Activated naive CD8-positive, alpha-beta T cell treated with anti-CD3 and anti-CD28 coated beads, Interleukin-2, amount 50 U/mL, for 24 hours (primary cell): ENCODE results near the gene LRRC32.

Source experiments
- ATAC-seq: fragments of 150-1000 bp; cut with Tn5 transposase; one replicate; pipeline ENCODE4 v1.10.0; 2021
- DNase-seq: peaks from one replicate; pipeline ENCODE4 v3.0.0; 2021
- H3K27ac Mint-ChIP-seq: one replicate; pipeline ENCODE4 v1.8.0; 2021; ENCODE audit warnings: mild to moderate bottlenecking, mixed read lengths
- H3K27me3 Mint-ChIP-seq: one replicate; pipeline ENCODE4 v1.8.0; 2021; ENCODE audit warnings: mixed read lengths
- H3K36me3 Mint-ChIP-seq: one replicate; pipeline ENCODE4 v1.8.0; 2021; ENCODE audit warnings: low read depth, mixed read lengths
- H3K4me1 Mint-ChIP-seq: one replicate; pipeline ENCODE4 v1.8.0; 2021; ENCODE audit warnings: mixed read lengths
- H3K4me3 Mint-ChIP-seq: one replicate; pipeline ENCODE4 v1.8.0; 2021; ENCODE audit warnings: mild to moderate bottlenecking, moderate library complexity, mixed read lengths
- H3K9me3 Mint-ChIP-seq: one replicate; pipeline ENCODE4 v1.8.0; 2021; ENCODE audit warnings: mixed read lengths

LRRC32 gene

DNA sequence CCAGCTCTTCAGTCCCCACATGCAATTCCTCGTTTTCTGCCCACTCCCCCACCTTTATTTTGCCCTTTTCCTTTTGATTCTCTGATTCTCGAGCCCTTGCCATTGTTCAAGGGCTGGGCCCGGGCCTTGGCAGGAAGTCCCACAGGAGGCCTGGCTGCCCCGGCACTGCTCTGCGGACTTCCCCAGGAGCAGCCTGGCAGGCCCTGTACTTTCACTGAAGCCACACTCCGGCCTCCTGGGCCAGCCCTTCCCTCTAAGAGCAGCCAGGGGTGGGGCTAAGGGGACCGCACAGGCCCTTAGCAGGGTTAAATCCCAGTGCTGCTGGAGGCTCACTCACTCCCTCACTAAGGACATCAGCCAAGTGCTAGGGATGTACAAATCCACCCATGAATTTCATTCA, 4.1 kb downstream of the LRRC32 start:
- DNase-seq: no peak
- H3K4me3 Mint-ChIP-seq: peak overlapping the region; percentile 82
- ATAC-seq: no peak
- H3K9me3 Mint-ChIP-seq: no peaks in the 10 kb centered on the region
- H3K36me3 Mint-ChIP-seq: peaks cover 10% of the 10 kb centered on the region
- peaks cover 22% of the 10 kb centered on the region for H3K27me3 Mint-ChIP-seq
- peak overlapping the region; percentile 62 for H3K27ac Mint-ChIP-seq
- peaks cover 60% of the 10 kb centered on the region for H3K4me1 Mint-ChIP-seq

DNA sequence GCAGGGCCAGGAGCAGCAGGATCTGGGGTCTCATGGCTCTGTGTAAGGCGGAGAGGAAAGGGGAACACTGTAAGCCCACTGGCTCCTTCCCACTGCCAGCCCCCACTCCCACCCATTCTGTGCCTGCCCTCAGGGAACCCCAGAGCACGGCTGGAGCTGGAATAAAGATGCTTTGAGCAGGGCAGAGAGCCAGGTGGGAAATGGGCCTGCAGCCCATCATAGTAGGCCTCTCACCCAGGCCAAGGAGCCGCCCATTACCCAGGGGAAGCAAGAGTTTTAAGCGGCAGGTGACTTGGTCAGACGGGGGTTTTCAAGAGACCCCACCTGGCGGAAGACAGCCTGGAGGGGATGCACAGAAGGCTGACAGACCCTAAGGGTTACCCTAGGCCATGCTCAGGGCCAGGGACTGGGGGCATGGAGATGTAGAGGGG, 4.6 kb downstream of the LRRC32 start:
- H3K27me3 Mint-ChIP-seq: peaks cover 22% of the 10 kb centered on the region
- peaks cover 56% of the 10 kb centered on the region for H3K4me1 Mint-ChIP-seq
- ATAC-seq: no peak
- peak overlapping the region; percentile 20 for H3K4me3 Mint-ChIP-seq
- H3K36me3 Mint-ChIP-seq: peaks cover 10% of the 10 kb centered on the region
- H3K27ac Mint-ChIP-seq: peak overlapping the region; percentile 44
- no peak for DNase-seq
- H3K9me3 Mint-ChIP-seq: no peaks in the 10 kb centered on the region

DNA sequence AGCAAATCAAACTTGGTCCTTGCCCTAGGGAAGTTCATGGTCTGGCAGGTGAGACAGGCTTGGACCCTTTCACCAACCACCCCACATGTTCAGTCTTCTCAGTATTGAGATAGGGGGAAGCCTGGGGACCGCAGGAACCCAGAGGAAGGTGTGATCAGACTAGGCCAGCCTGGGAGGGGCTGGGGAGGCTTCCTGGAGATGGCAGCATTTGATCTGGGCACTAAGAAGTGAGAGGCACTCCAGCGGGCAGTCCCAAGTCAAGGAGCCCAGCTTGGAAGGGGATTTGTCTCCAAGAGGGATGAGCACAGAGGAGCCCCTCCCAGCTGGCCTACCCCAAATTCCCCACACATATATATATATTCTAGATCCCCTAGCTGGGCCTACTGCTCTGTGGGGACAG, 5.4 kb downstream of the LRRC32 start:
- H3K27me3 Mint-ChIP-seq: peaks cover 21% of the 10 kb centered on the region

DNA sequence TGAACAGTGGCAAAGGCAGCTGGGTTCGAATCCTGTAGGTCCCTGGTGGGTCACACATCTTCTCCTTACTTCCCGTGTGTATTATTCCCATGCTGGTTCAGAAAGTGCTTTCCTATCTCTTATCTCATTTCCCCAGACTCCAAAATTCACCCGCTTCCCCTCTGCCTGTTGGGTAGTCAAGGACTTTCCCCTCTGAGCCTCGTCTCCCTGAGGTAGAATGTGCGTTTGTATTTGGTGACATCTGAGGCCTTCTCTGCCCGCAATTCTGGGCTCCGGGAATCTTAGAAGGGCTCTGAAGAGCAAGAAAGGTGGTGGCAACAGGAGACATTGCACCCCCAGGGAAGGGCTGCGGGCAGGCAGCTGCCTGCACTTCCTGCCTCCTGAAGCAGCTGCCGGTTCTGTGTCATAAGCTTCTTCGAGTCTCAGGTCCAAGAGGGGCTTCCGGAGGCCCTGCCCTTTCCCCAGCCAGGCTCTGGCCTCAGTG, 5.9 kb downstream of the LRRC32 start:
- H3K27me3 Mint-ChIP-seq: peaks cover 16% of the 10 kb centered on the region
- peaks cover 10% of the 10 kb centered on the region for H3K36me3 Mint-ChIP-seq
- H3K9me3 Mint-ChIP-seq: no peaks in the 10 kb centered on the region
- H3K27ac Mint-ChIP-seq: peak overlapping the region; percentile 78
- DNase-seq (no peak), ATAC-seq (peak; percentile 52)
- H3K4me3 Mint-ChIP-seq: peak overlapping the region; percentile 42
- H3K4me1 Mint-ChIP-seq: peaks cover 50% of the 10 kb centered on the region

More for the DNA sequence above, 5.4 kb downstream of the LRRC32 start:
- peak; percentile 27 for ATAC-seq
- Mint-ChIP-seq H3K4me3 (peak overlapping the region; percentile 42), H3K36me3 (peaks cover 10% of the 10 kb centered on the region), H3K4me1 (peaks cover 56% of the 10 kb centered on the region), H3K9me3 (no peaks in the 10 kb centered on the region), H3K27ac (peak overlapping the region; percentile 78)
- no peak for DNase-seq

DNA sequence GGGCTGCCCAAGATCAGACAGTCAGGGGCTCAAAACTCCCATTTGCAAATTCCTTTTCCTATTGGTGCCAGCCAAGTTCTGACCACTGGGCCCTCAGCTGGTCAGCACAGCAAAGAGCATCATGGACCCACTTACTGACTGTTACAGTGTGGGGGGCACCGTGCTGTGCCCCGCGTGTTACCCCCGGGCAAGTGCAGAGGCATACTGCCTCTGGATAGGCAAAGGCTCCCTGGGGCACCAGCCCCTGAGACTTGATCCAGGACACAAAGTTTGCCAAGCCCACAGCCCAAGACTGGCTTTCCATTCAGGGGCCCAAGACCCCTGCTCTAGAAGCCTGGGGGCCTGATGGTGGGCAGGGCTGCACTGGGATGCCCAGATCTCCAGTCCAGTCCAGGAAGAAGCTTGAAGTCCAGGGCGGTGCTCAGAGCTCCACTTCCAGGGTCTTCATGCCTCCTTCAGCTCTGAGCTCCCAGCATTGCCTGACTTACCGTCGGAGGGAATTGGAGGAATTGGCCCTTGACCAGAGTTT, 6.6 kb downstream of the LRRC32 start:
- H3K4me3 Mint-ChIP-seq: no peak overlapping the region
- H3K36me3 Mint-ChIP-seq: peaks cover 8% of the 10 kb centered on the region
- no peaks in the 10 kb centered on the region for H3K9me3 Mint-ChIP-seq
- peaks cover 47% of the 10 kb centered on the region for H3K4me1 Mint-ChIP-seq
- no peak for DNase-seq
- peak overlapping the region; percentile 78 for H3K27ac Mint-ChIP-seq
- no peak for ATAC-seq
- peaks cover 9% of the 10 kb centered on the region for H3K27me3 Mint-ChIP-seq

DNA sequence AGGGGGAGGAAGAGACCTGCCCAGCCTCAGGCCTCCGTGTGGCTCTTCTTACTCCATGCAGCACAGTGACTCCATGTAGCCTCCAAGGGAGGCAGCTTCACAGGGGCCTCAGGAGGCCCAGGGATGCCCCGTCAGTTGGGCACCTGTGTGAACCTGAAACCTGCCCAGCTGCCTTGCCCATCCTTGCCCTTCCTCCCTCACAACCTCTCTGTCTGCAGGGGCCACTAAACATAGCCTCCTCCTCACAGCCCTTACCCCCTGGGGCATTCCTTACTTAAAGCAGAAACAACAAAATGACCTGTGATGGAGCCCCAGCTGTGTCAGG, 7.1 kb downstream of the LRRC32 start:
- Mint-ChIP-seq H3K4me3 (no peak overlapping the region), H3K27ac (no peak overlapping the region), H3K36me3 (peaks cover 7% of the 10 kb centered on the region), H3K9me3 (no peaks in the 10 kb centered on the region), H3K4me1 (peaks cover 45% of the 10 kb centered on the region), H3K27me3 (peaks cover 4% of the 10 kb centered on the region)
- no peak for ATAC-seq
- no peak for DNase-seq

DNA sequence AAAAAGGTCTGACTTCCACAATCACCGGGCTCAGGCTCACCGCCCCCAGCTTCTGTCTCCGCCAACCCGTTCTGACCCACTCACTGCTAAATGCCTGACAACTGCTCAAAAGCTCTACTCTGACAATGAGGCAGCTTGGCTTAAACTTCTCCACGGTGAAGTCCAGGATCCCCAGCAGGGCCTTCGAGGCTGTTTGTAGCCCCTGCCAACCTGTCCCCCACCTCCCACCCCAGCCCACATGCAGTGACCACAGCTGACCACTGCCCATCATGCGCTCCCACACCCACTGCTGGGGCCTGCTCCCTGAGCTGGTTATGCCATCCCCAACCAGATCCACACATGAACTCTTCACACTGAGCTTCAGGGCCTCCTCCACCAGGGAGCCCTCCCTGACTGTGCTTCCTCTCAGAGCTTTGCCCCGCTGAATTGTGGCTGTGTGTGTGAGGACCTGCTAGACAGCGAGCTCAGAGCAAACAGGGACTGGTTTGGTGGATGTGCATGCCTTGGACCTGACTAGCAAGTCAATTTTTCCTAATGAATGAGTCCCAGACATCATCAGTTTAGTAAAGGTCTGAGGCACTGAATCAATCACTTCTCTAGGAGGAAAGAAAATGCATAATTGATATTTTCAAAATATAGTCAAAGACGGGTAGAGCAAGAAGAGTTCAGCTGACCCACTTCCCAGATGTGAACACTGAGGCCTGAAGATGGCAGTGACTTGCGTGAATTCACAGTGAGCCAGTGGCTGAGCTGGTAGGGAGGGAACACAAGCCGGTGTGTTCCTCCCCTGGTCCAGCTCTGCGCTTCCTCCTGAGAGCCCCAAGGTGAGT, 7.7 kb downstream of the LRRC32 start:
- peaks cover 41% of the 10 kb centered on the region for H3K4me1 Mint-ChIP-seq
- peaks cover 4% of the 10 kb centered on the region for H3K36me3 Mint-ChIP-seq
- H3K4me3 Mint-ChIP-seq: no peak overlapping the region
- ATAC-seq: no peak
- H3K27me3 Mint-ChIP-seq: peaks cover 2% of the 10 kb centered on the region
- no peaks in the 10 kb centered on the region for H3K9me3 Mint-ChIP-seq
- no peak for DNase-seq
- H3K27ac Mint-ChIP-seq: no peak overlapping the region

DNA sequence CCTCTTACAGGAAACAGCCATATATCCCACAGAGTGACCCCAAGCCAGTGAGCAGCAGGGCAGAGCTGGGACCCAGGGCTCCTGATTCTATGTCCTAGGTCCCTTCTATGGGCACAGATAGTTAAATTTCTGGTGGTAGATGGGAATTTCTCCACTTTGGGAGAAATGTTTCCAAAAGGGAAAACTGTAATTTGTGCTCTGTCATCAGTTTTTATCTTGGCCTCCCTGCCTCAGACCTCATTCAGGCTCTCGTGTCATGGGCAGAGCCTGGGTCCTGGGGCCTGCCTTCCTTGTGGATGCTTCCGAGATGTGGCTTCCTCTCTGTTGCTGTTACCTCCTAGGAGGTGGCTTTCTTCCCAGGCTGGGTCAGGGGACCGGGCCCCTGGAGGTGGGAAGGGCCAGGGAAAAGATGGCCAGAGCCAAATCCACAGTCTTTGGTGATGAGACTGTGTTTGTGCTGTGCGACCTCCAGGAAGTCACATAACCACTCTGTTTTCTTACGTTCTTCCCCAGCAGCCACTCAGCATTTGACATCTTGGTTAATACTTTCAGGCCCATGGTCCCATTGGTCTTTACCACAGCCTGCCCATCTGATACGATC, 8.6 kb downstream of the LRRC32 start:
- peaks cover 2% of the 10 kb centered on the region for H3K27me3 Mint-ChIP-seq
- H3K4me3 Mint-ChIP-seq: no peak overlapping the region
- no peak overlapping the region for H3K27ac Mint-ChIP-seq
- no peaks in the 10 kb centered on the region for H3K9me3 Mint-ChIP-seq
- no peak for ATAC-seq
- no peak for DNase-seq
- peaks cover 4% of the 10 kb centered on the region for H3K36me3 Mint-ChIP-seq
- H3K4me1 Mint-ChIP-seq: peaks cover 34% of the 10 kb centered on the region

DNA sequence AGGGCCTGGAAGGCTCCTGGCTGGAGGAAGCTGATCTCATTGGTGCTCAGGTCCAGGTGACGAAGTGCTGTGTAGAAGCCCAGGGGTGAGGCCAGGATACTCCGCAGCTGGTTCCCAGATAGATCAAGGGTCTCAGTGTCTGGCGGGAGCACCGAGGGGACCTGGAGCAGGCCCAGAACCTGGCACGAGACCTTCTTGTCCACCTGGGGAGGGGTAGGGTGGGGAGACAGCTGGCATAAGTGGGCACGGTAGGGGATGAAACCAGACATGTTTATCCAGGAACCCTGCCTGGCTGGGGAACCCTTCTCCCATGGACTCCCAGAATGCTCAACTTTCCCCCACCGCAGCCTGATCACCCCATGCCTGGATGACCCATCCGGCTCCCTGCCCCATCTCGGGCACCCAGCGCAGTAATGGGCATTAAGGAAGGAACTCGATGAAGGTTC, 9.2 kb downstream of the LRRC32 start:
- H3K36me3 Mint-ChIP-seq: peaks cover 4% of the 10 kb centered on the region

DNA sequence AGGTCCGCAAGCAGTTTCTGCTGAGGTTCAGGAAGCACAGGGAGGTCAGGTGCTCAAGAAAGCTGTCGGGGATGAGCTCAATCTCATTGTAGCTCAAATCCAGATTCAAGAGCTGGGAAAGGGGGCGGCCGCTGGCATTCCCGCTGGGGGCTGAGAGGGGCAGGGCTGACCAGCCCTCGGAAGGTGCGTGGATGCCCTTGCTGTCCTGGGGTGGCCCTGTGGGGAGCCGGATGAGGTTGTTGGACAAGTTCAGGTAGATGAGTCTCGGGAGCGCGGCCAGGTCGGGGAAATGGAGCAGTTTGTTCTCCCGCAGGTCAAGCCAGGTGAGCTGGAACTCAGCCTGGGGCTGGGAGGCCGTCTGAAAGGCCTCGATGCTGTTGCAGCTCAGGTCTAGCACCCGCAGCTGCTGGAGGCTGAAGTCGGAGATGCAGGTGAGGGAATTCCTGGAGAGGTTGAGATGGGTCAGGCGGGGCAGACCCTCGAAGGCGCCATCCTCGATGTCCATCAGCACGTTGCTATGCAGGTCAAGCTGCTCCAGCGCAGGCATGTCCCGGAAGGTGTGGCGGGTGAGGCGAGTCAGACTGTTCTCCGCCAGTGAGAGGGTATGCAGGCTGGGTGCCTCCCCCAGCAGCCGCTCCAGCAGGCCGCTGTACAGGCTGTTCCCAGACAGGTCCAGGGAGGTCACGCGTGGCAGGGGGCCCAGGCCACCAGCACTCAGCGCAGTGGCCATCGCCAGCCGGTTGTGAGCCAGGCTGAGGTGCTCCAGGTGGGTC, 9.8 kb downstream of the LRRC32 start:
- Mint-ChIP-seq H3K4me3 (no peak overlapping the region), H3K36me3 (peaks cover 4% of the 10 kb centered on the region), H3K4me1 (peaks cover 22% of the 10 kb centered on the region), H3K27ac (no peak overlapping the region), H3K27me3 (peaks cover 2% of the 10 kb centered on the region), H3K9me3 (no peaks in the 10 kb centered on the region)
- ATAC-seq (no peak), DNase-seq (no peak)

More for the DNA sequence above, 9.2 kb downstream of the LRRC32 start:
- H3K27ac Mint-ChIP-seq: no peak overlapping the region
- peaks cover 2% of the 10 kb centered on the region for H3K27me3 Mint-ChIP-seq
- DNase-seq (no peak), ATAC-seq (no peak)
- H3K4me1 Mint-ChIP-seq: peaks cover 28% of the 10 kb centered on the region
- no peaks in the 10 kb centered on the region for H3K9me3 Mint-ChIP-seq
- no peak overlapping the region for H3K4me3 Mint-ChIP-seq

DNA sequence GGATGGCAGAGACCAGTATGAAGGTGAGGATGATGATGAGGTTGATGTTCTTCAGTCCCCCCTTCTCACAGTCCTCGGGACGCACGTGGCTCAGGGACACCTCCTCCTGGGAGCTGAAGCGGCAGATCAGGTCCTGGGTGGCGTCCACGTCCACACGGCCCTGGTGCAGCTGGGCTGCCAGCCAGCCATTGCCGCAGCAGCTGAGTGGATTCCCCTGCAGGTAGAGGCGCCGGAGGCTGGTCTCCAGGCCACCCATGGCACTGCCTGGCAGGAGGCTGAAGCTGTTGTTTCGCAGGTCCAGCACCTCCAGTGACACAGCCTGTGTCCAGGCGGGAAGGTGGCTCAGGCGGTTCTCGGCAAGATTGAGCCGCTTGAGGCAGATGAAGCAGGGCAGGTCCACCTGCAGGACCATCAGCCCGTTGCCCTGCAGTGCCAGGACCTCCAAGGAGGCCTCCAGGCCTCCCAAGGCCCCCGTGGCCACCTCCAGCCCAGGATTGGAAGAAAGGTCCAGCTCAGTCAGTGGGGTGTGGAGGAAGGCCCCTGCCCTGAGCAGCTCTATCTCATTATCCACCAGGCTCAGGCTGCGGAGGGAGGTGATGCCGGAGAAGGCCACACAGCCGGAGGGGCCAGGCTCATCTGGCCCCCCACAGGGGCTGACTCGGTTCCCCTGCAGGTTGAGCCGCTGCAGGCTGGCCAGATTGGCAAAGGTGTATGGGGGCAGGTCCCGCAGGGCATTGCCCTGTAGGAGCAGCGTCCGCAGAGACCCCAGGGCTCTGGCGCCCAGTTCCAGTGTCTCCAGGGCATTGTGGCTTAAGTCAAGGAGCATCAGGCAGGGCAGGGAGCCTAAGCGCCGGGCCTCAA, 10.6 kb downstream of the LRRC32 start:
- Mint-ChIP-seq H3K9me3 (no peaks in the 10 kb centered on the region), H3K4me1 (peaks cover 14% of the 10 kb centered on the region), H3K27me3 (peaks cover 2% of the 10 kb centered on the region), H3K27ac (no peak overlapping the region), H3K4me3 (no peak overlapping the region), H3K36me3 (peaks cover 2% of the 10 kb centered on the region)
- DNase-seq: no peak
- ATAC-seq: no peak

DNA sequence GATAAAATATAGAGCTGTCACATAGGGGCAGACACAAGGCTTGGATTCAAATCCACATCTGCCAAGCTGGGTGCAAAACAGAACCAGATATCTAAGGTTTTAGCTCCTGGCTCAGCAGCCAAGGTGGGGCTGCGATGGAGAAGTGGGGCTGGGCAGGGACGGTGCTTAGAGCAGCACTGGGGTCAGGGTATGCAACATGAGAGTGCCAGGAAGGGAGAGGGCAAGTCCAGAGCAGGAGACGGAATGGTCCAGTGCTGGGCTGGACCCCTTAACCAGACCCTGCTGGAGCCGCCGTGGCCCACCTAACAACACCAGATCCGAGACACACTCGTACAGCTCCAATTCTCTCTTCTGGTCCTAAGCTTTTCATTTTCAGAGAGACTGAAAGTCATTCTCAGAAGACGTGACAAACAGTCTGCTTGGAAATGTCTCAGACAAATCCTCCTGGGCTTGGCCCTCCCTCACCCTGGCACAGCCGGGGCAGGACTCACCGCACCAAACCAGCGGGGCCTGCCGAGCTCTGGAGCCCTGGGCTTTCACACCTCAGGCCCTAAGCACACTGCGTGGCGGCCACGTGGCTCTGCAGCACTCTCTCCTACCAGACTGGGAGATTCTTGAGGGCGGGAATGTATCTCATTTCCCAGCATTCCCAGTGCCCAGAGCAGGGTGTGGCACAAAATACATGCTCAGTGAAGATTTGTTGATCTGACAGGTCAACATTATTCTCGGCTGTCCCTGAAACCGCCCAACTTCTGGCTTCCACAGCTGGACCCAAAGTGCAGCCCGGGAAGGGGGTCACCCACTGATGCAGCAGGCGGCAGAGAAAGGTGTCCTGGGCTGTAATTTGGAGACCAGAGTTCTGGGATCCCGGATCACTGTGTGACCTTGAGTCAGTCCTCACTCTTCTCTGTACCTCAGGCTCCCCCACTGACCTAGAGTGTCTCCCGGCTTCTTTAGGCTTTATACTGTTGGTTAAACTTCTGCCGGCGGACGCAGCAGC, 11.6 kb downstream of the LRRC32 start:
- ATAC-seq: no peak
- no peak overlapping the region for H3K27ac Mint-ChIP-seq
- H3K4me1 Mint-ChIP-seq: peaks cover 5% of the 10 kb centered on the region
- no peaks in the 10 kb centered on the region for H3K9me3 Mint-ChIP-seq
- no peaks in the 10 kb centered on the region for H3K27me3 Mint-ChIP-seq
- no peak for DNase-seq
- no peak overlapping the region for H3K4me3 Mint-ChIP-seq
- no peaks in the 10 kb centered on the region for H3K36me3 Mint-ChIP-seq

DNA sequence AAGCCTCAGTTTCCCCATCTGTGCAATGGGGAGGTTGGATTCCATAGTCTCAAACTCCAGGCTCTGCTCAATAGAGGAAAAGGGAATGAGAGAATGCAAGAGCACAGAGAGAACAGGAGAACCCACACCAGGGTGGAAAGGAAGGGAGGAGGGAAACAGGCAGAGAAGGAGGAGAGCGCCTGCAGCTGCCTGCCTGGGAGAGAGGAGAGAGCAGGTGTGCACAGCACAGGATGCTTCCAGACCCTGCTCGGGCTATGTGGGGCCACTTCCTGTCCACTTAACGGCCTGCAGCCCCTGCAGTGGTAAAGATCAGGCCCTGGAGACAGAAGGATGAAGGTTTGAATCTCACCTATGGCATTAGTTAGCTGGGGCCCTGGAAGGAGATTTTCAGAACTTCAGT, 12.3 kb downstream of the LRRC32 start:
- DNase-seq (no peak), ATAC-seq (no peak)
- Mint-ChIP-seq H3K4me1 (peaks cover 2% of the 10 kb centered on the region), H3K4me3 (no peak overlapping the region), H3K9me3 (no peaks in the 10 kb centered on the region), H3K27ac (no peak overlapping the region), H3K36me3 (no peaks in the 10 kb centered on the region), H3K27me3 (peaks cover 1% of the 10 kb centered on the region)
